ENCODE data around the gene GPR107. TPM values are rescaled to one million over a fixed set of nuclear protein-coding genes. Genes with fewer than 3 reads are reported as not detected.
"Not testable (repeated sequence)": the region's sequence is repeated elsewhere in the genome, so short reads cannot be mapped to it uniquely, and the experiment has no call there.

GPR107 gene
- total and polyA plus RNA-seq, 8 donors = 5.1 to 19.8 (median 15.1) TPM

- Histone ChIP-seq H3K36me3 (no peaks in the 10 kb centered on the region), H3K27me3 (no peaks in the 10 kb centered on the region), H3K4me1 (no peaks in the 10 kb centered on the region), H3K9me3 (no peaks in the 10 kb centered on the region), H3K27ac (no peak overlapping the region), H3K4me3 (no peak overlapping the region)
- intact Hi-C loops (cut with DNase I) = no loop called here
- ATAC-seq (no peak), DNase-seq (no peak), FAIRE-seq (no peak)
- TF ChIP-seq CTCF (IDR thresholded peaks at IDR 0.05) = no peak
- WGBS, 2 donors = 92 to 93% methylated on average over 4 of the region's 4 CpGs
Measured at GRCh38 chr9:130018265-130018664, 35.4 kb upstream of the GPR107 start.

- ATAC-seq = no peak
- no peak for TF ChIP-seq CTCF (IDR thresholded peaks at IDR 0.05)
- Histone ChIP-seq H3K4me1 (peaks cover 0 to 7% (median 0%) of the 10 kb centered on the region in 3 donors), H3K36me3 (no peaks in the 10 kb centered on the region), H3K9me3 (no peaks in the 10 kb centered on the region), H3K4me3 (no peak overlapping the region), H3K27me3 (no peaks in the 10 kb centered on the region), H3K27ac (no peak overlapping the region)
- FAIRE-seq = no peak
- no peak for DNase-seq
- WGBS, 2 donors = 65 to 71% methylated on average over 7 of the region's 7 CpGs
- intact Hi-C loops (cut with DNase I) = no loop called here
Measured at GRCh38 chr9:130020618-130021017, 33.1 kb upstream of the GPR107 start.

- DNase-seq (no peak), FAIRE-seq (no peak), ATAC-seq (no peak)
- intact Hi-C loops (cut with DNase I) = no loop called here
- WGBS, 2 donors = 80 to 83% methylated on average over 2 of the region's 2 CpGs
- no peaks in the 10 kb centered on the region for H3K27me3 ChIP-seq
- H3K36me3 ChIP-seq = no peaks in the 10 kb centered on the region
- TF ChIP-seq CTCF (IDR thresholded peaks at IDR 0.05) = no peak
- H3K27ac ChIP-seq = no peak overlapping the region
- H3K4me1 ChIP-seq = peaks cover 0 to 7% (median 0%) of the 10 kb centered on the region in 3 donors
- H3K4me3 ChIP-seq = no peak overlapping the region
- H3K9me3 ChIP-seq = no peaks in the 10 kb centered on the region
Measured at GRCh38 chr9:130021123-130021522, 32.6 kb upstream of the GPR107 start.

- H3K27ac ChIP-seq; H3K4me3 ChIP-seq; FAIRE-seq; intact Hi-C loops (cut with DNase I); H3K36me3 ChIP-seq; H3K4me1 ChIP-seq; ATAC-seq; H3K9me3 ChIP-seq; H3K27me3 ChIP-seq; DNase-seq: not testable (repeated sequence)
- 97 to 98% methylated on average over 3 of the region's 3 CpGs for WGBS, 2 donors
Measured at GRCh38 chr9:130021842-130022241, 31.9 kb upstream of the GPR107 start.

- no peak for ATAC-seq
- 84 to 85% methylated on average over 8 of the region's 8 CpGs for WGBS, 2 donors
- no peaks in the 10 kb centered on the region for H3K27me3 ChIP-seq
- TF ChIP-seq CTCF (IDR thresholded peaks at IDR 0.05) = no peak
- DNase-seq = no peak
- no peak overlapping the region for H3K27ac ChIP-seq
- no peak for FAIRE-seq
- H3K36me3 ChIP-seq = no peaks in the 10 kb centered on the region
- no peaks in the 10 kb centered on the region for H3K9me3 ChIP-seq
- H3K4me1 ChIP-seq = peaks cover 0 to 7% (median 0%) of the 10 kb centered on the region in 3 donors
- intact Hi-C loops (cut with DNase I) = no loop called here
- H3K4me3 ChIP-seq = no peak overlapping the region
Measured at GRCh38 chr9:130022566-130023143, 31.1 kb upstream of the GPR107 start.

Measured in pancreas (tissue), 10 donors.